Embryonic facial prominence (tissue), 1 donor: Measurements from ENCODE around the gene HRC.
"Not testable (repeated sequence)": the region's sequence is repeated elsewhere in the genome, so short reads cannot be mapped to it uniquely, and the experiment has no call there.

Source experiments
- DNase-seq: peaks from one replicate; pipeline ENCODE4 v3.0.0-alpha.2; 2016; ENCODE audit errors: extremely low spot score

The HRC gene, protein sequence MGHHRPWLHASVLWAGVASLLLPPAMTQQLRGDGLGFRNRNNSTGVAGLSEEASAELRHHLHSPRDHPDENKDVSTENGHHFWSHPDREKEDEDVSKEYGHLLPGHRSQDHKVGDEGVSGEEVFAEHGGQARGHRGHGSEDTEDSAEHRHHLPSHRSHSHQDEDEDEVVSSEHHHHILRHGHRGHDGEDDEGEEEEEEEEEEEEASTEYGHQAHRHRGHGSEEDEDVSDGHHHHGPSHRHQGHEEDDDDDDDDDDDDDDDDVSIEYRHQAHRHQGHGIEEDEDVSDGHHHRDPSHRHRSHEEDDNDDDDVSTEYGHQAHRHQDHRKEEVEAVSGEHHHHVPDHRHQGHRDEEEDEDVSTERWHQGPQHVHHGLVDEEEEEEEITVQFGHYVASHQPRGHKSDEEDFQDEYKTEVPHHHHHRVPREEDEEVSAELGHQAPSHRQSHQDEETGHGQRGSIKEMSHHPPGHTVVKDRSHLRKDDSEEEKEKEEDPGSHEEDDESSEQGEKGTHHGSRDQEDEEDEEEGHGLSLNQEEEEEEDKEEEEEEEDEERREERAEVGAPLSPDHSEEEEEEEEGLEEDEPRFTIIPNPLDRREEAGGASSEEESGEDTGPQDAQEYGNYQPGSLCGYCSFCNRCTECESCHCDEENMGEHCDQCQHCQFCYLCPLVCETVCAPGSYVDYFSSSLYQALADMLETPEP

DNA sequence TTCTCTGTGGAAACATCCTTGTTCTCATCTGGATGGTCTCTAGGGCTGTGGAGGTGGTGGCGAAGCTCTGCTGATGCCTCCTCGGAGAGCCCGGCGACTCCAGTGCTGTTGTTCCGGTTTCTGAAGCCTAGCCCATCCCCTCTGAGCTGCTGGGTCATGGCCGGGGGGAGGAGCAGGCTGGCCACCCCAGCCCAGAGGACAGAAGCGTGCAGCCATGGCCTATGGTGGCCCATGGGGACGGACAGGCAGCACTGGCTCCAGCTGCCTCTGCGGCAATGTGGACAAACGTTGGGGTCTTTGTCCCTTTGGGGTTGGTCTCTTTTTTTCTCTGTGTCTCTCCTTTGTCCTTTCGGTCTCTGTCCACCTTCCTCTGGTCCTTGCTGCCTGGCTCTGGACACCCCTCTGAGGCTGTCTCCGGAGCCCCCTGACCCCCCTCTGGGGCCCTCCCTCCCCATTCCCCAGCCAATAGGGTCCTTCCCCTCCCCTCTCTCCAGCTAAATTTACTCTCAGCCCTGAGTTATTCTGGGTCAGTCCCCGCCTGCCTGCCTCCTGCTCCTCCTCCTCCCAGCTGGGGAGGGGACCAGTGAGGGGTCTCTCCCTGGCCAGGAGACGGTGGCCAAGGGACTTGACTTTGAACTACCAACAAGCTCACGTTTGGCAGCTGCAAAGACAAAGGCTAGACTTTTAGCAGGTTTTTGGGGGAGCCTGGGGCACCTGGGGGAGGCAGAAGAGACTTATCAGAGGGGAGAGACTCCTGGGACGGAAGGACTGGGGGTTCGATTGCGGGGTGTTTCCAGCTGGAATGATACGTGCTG, at the start of gene HRC:
HRC (minus strand) TSS at position 392 of the 815 bp plus-strand sequence; CDS start at position 233, 159 bp downstream.
- no peak for DNase-seq

DNA sequence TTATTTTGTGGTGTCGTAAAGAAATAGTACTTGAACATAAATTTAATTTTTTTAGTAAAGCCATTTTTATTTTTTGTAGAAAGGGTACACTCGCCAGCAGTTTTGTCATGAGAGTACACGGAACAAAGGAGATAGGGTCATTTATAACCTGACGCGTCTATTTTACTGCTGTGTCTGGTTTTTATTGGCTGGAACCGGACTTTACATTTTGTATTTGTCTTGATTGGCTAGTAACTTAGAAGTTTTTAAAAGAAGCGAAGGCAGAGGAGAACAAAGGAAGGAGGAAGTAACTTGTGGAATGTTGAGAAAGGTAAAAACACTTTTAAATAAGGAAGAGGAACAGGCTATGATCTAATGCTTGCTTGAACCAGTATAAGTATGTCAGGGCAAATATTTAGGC, 45.8 kb upstream of the HRC start:
- DNase-seq, result no peak

DNA sequence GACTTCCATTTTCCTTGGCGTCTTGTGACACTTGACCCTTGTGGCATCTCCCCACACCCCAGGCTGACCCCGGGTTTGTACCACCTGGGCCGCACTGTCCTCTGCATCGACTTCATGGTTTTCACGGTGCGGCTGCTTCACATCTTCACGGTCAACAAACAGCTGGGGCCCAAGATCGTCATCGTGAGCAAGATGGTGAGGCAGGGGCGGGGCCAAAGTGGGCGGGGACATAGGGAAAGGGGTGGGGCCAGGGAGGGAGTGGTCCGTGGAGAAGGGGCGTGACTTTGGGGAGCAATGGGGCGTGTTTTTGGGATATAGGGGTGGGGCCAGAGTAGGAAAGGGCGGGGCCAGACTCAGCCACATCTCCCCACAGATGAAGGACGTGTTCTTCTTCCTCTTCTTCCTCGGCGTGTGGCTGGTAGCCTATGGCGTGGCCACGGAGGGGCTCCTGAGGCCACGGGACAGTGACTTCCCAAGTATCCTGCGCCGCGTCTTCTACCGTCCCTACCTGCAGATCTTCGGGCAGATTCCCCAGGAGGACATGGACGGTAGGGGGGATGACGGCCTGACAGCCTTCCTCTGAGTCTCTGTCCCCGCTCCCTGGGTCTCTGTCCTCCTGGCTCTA, 45.2 kb upstream of the HRC start:
- DNase-seq, result no peak

DNA sequence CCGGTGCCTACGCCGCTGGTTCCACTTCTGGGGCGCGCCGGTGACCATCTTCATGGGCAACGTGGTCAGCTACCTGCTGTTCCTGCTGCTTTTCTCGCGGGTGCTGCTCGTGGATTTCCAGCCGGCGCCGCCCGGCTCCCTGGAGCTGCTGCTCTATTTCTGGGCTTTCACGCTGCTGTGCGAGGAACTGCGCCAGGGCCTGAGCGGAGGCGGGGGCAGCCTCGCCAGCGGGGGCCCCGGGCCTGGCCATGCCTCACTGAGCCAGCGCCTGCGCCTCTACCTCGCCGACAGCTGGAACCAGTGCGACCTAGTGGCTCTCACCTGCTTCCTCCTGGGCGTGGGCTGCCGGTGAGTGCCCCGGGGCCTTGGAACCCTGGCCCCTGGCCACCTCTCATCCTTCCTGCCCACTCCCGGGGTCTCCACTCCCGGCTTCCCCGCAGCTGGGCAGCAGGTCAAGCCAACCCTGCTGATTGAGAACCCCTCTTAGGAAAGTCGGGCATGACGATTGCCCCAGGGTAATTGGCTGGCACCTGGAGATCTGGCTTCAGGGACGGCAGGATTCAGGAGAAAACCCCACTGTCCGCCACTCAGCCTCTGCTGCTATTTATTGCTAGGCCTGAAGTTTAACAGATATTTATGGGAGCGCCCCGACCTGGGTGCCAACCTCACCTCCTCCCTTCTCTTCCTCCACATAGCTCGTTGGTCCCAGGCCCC, 41.5 kb upstream of the HRC start:
- no peak for DNase-seq

DNA sequence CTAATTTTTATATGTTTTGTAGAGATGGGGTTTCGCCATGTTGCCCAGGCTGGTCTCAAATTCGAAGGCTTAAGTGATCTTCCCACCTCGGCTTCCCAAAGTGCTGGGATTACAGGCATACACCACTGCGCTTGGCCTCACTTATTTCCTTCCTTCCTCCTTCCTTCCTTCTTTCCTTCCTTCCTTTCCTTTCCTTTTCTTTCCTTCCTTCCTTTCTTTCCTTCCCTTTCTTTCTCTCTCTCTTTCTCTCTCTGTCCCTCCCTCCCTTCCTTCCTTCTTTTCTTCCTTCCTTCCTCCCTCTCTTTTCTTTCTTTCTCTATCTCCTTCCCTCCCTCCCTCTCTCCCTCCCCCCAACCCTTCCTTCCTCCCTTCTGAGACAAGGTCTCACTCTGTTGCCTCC, 39.2 kb upstream of the HRC start:
- DNase-seq, result no peak

DNA sequence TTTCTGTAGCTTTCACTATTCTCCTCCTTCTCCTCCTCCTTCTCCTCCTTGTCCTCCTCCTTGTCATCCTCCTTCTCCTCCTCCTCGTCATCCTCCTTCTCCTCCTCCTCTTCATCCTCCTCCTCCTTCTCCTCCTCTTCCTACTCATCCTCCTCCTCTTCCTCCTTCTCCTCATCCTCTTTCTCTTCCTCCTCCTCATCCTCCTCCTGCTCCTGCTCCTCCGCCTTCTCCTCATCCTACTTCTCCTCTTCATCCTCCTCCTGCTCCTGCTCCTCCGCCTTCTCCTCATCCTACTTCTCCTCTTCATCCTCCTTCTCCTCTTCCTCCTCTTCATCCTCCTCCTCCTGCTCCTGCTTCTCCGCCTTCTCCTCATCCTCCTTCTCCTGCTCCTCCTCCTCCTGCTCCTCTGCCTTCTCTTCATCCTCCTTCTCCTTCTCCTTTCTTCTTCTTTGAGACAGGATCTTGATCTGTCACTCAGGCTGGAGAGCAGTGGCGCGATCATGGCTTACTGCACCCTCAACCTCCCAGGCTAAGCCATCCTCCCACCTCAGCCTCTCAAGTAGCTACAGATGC, 38.7 kb upstream of the HRC start:
- DNase-seq, result no peak

DNA sequence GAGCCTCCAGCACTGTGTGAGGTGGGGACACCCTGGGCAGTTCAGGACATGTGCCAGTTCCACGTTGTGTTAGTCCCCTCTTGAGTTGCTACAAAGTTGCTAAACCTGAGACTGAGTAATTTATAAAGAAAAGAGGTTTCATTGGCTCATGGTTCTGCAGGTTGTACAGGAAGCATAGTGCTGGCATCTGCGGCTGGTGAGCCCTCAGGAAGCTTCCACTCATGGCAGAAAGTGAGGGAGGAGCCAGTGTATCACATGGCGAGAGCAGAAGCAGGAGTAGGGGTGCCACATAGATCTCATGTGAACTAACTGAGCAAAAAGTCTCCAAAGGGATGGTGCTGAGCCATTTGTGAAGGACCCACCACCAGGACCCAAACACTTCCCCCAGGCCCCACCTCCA, 35.6 kb upstream of the HRC start:
- no peak for DNase-seq

DNA sequence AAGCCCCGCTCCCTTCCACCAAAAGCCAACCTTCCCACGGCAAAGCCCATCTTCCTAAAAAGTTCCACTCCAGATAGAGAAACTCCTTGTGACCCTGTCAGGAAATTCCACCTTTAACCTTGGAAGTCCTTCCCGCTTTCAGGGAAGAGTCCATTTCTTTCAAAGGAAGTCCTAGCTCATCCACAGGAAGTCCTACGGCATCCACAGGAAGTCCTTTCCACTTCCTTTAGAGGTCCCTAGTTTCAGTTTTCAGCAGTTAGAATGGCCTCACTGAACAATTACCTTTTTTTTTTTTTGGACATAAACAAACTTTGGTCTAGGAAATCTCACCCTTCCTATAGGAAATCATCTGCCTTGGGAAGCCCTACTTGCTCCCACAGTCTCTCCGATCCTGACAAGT, 34.1 kb upstream of the HRC start:
- no peak for DNase-seq

DNA sequence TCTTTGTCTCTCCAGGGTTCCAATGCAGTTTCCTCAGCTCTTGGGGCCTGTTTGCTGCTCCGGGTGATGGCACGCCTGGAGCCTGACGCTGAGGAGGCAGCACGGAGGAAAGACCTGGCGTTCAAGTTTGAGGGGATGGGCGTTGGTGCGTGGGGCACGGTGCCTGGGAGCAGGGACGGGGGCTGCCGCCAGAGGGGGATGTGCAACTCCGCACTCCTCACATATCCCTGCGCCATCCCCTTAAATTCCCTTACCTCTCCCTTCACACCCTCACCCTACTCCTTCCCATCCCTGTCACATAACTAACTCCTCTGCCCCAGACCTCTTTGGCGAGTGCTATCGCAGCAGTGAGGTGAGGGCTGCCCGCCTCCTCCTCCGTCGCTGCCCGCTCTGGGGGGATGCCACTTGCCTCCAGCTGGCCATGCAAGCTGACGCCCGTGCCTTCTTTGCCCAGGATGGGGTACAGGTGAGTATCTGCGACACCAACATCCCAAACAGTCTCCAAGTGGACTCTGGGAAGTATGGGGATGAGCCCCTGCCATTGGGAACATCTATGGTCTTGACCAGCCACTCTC, 33.5 kb upstream of the HRC start:
- DNase-seq, result no peak

DNA sequence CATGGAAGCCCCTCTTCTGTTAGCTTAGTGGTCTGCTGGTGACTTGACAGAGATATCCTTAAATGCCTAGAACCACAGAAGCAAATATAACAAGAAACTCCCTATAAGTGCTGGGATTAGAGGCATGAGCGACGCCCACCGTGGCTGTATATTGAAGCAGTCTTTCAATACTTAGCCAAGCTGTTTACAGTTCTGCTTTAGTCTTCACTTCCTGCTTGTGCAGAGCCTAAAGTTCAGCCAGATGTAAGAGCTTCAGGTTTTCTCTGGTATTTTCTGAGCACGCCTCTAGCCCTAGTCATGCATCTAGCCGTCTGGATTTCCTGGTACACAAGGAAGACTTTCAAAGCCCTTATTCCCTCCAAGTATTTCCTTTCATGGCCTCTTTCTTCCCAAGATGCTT, 30.9 kb upstream of the HRC start:
- no peak for DNase-seq

DNA sequence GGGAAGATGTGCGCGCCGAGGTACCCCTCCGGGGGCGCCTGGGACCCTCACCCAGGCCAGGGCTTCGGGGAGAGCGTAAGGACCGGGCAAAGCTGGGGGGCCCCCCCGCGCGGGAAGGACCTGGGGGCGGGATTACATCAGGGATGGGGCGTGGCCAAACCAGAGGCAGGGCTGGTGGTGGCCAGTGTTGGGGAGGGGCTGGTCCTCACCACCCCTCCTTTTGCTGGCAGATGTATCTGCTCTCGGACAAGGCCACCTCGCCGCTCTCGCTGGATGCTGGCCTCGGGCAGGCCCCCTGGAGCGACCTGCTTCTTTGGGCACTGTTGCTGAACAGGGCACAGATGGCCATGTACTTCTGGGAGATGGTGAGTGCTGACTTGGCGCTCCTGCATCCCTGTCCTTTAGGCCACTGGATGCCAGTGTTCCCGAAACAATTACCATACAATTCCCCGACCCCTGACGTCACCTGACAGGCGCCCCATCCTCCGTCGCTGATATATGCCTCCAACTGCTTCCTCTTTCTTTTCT, 27.7 kb upstream of the HRC start:
- DNase-seq, result no peak

DNA sequence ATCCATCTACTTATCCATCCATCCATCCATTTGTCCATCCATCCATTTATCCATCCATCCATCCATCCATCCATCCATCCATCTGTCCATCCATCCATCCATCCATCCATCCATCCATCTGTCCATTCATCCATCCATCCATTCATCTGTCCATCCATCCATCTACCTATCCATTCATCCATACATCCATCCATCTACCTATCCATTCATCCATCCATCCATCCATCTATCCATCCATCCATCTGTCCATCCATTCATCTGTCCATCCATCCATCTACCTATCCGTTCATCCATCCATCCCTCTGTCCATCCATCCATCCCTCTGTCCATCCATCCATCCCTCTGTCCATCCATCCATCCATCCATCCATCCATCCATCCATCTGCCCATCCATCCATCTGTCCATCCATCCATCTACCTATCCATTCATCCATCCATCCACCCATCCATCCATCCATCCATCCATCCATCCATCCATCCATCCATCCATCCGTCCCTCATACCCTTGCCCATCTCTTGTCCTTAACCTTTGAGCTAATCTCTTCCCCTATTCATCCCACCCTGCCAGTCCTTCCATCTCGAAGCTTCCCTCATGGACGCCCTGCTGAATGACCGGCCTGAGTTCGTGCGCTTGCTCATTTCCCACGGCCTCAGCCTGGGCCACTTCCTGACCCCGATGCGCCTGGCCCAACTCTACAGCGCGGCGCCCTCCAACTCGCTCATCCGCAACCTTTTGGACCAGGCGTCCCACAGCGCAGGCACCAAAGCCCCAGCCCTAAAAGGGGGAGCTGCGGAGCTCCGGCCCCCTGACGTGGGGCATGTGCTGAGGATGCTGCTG, 27.0 kb upstream of the HRC start:
- DNase-seq, result not testable (repeated sequence)

DNA sequence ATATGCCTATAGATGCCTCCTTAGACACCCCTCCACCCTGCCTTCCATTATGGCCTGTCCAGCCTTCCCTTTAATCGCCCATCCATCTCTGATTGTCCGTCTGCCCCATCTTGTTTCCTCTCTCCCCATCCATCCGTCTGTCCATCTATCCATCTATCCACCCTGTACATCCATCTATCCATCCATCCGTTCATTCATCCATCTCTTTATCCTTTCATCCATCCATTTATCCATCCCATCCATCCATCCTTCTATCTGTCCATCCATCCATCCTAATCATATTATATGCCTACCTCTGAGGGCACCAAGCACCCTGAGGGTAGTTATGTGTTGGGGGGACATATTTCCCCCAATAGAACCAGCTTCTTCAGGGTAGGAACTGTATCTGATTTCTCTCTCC, 25.5 kb upstream of the HRC start:
- no peak for DNase-seq

DNA sequence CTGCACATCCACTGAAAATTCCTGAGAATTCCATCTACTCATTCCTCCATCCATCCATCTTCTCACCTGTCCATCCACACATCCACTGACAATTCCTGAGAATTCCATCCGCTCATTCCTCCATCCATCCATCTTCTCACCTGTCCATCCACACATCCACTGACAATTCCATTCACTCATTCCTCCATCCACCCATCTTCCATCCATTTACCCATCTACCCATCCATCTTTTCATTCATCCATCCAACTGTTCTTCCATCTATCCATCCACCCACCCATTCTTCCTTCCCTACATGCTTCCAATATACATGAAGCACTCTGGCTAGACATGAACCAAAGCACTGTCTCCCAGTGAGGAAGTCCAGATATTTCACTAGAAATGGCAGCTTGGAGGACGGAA, 18.0 kb upstream of the HRC start:
- DNase-seq, result no peak

DNA sequence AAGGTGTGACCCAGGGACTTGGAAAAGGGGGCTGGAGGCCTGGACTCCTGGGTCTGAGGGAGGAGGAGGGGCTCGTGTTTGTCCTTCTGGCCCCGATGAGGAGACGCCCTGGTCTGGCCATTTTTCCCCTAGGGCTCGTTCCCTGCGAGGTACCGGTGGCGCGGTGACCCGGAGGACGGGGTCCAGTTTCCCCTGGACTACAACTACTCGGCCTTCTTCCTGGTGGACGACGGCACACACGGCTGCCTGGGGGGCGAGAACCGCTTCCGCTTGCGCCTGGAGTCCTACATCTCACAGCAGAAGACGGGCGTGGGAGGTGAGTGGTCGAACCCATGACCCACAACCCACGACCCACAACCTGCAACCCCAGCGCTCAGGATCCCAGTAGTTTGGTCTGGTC, 13.2 kb upstream of the HRC start:
- no peak for DNase-seq

DNA sequence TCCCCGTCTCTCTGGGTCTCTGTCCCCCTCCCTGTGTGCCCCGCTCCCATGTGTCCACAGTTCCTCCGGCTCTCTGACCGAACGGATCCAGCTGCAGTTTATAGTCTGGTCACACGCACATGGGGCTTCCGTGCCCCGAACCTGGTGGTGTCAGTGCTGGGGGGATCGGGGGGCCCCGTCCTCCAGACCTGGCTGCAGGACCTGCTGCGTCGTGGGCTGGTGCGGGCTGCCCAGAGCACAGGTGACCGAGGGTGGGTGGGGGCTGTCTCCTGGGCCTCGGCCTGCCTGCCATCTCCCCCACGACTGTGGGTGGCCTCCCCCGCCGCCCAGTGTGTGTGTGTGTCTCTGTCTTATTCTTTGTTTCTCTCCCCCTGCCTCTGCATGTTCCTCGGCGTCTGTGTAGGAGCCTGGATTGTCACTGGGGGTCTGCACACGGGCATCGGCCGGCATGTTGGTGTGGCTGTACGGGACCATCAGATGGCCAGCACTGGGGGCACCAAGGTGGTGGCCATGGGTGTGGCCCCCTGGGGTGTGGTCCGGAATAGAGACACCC, 12.7 kb upstream of the HRC start:
- DNase-seq, result no peak

DNA sequence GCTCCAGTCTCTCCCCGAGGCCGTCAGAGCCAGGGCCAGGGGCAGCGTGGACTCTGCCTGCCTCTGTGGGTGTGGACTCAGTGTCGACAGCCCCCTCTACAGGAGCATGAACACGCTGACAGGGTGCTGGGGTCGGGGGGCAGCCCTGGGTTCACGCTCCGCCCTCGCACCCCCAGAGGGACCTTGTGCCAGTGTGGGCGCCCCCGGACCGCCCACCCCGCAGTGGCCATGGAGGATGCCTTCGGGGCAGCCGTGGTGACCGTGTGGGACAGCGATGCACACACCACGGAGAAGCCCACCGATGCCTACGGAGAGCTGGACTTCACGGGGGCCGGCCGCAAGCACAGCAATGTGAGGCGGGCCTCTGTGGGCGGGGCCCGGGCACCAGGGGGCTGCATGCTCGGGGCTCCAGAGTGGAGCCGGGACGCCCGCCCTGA, 10.7 kb upstream of the HRC start:
- DNase-seq, result no peak

DNA sequence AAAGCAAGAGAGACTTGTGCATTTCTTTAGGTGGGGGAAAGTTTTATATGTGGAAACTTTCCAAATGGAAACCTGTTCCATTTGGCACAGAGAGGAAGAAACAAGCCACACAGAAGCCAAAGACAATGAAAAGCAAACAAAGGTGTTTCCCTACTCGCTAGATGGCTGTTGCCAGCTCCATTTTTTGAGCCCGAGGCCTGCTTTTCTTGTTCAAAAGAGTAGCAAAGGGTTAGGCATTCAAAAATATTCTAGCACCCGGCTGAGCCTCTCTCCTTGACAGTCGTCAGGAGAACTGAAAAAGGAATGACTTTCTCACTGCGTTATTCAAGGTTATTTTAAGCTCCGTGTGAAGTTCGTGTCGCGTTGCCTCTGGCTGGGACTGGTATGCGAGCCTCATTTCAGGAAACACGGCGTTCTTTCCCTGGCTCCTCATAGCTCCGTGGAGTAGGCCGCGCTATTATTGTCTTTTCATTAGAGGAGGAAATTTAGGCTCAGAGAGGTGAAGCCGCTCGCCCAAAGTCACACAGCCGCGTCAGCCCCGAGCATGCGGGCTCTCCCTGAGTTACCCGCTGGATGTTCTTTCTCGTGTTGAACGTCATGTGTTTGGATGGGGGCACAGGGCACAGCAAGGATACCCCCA, 10.0 kb upstream of the HRC start:
- no peak for DNase-seq

DNA sequence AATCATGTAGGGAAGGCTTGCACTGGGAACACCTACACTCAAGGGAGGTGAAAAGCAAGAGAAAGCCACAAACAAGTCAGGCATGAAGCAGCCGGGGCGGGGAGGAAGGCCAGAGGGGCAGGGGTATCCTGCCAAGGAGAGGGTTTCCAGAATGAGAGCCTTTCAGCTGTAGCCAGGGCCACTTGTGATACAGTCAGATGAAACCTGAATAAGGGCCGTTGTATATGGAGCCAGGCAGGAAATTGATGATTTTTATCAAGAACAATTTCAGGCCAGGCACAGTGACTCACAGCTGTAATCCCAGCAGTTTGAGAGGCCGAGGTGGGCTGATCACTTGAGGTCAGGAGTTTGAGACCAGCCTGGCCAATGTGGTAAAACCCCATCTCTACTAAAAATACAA, 6.8 kb upstream of the HRC start:
- no peak for DNase-seq
